Epithelial cell of esophagus (primary cell): ENCODE data around the gene KMO.
A peak's percentile ranks its signal among the peaks of the same experiment; 100 is the strongest.

ENCODE experiments used
- DNase-seq: peaks from one replicate; pipeline ENCODE4 v3.0.0; 2010; ENCODE audit warnings: low read depth
- H3K4me3 ChIP-seq: 2 replicates; pipeline ENCODE4 v1.5.1; 2011; ENCODE audit warnings: mild to moderate bottlenecking, low read length, control low read depth
- CTCF ChIP-seq: IDR thresholded peaks from 2 replicates; pipeline ENCODE4 v1.5.1; 2011; ENCODE audit warnings: low read depth, mild to moderate bottlenecking, low read length, control low read depth, inconsistent platforms; ENCODE audit not compliant: insufficient read depth; ENCODE audit errors: missing control alignments

Gene KMO

GRCh38 chr1:241521718-241522117 is 10.5 kb upstream of the KMO start:
- H3K4me3 ChIP-seq = no peak overlapping the region
- DNase-seq = no peak
- no peak for TF ChIP-seq CTCF

GRCh38 chr1:241525026-241525425 is 7.2 kb upstream of the KMO start:
- H3K4me3 ChIP-seq = no peak overlapping the region
- no peak for TF ChIP-seq CTCF
- DNase-seq = no peak

GRCh38 chr1:241527146-241527545 is 5.0 kb upstream of the KMO start:
- TF ChIP-seq CTCF = no peak
- no peak for DNase-seq
- H3K4me3 ChIP-seq = no peak overlapping the region

GRCh38 chr1:241531195-241532161 is 700 bp upstream of the KMO start:
- peak overlapping the region; percentile 55 for H3K4me3 ChIP-seq
- DNase-seq = peak; percentile 83
- peak; percentile 49 for TF ChIP-seq CTCF

GRCh38 chr1:241532864-241533263 is 686 bp downstream of the KMO start:
- no peak for TF ChIP-seq CTCF
- no peak for DNase-seq
- no peak overlapping the region for H3K4me3 ChIP-seq

- DNase-seq = peak; percentile 59
- no peak for TF ChIP-seq CTCF
- no peak overlapping the region for H3K4me3 ChIP-seq
Measured at GRCh38 chr1:241533326-241534115, 1.3 kb downstream of the KMO start.
